K562 treated with DMSO at 1 percent for 24 hours (cell line): ENCODE data around the gene ZNF827. TPM values are rescaled to one million over a fixed set of nuclear protein-coding genes. Genes with fewer than 3 reads are reported as not detected.

Source experiments
- total RNA-seq: library from RNA; unstranded; fragments of 300-600 nt; gene quantifications from 2 replicates; pipeline ENCODE4 v1.2.3, GENCODE V29; 2022; ENCODE audit warnings: low read depth; ENCODE audit not compliant: insufficient read depth

ZNF827 gene, protein sequence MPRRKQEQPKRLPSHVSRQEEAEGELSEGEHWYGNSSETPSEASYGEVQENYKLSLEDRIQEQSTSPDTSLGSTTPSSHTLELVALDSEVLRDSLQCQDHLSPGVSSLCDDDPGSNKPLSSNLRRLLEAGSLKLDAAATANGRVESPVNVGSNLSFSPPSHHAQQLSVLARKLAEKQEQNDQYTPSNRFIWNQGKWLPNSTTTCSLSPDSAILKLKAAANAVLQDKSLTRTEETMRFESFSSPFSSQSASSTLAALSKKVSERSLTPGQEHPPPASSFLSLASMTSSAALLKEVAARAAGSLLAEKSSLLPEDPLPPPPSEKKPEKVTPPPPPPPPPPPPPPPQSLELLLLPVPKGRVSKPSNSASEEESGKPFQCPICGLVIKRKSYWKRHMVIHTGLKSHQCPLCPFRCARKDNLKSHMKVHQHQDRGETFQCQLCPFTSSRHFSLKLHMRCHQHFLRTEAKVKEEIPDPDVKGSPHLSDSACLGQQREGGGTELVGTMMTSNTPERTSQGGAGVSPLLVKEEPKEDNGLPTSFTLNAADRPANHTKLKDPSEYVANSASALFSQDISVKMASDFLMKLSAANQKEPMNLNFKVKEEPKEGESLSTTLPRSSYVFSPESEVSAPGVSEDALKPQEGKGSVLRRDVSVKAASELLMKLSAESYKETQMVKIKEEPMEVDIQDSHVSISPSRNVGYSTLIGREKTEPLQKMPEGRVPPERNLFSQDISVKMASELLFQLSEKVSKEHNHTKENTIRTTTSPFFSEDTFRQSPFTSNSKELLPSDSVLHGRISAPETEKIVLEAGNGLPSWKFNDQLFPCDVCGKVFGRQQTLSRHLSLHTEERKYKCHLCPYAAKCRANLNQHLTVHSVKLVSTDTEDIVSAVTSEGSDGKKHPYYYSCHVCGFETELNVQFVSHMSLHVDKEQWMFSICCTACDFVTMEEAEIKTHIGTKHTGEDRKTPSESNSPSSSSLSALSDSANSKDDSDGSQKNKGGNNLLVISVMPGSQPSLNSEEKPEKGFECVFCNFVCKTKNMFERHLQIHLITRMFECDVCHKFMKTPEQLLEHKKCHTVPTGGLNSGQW
- not detected in 2 replicates for total RNA-seq

DNA sequence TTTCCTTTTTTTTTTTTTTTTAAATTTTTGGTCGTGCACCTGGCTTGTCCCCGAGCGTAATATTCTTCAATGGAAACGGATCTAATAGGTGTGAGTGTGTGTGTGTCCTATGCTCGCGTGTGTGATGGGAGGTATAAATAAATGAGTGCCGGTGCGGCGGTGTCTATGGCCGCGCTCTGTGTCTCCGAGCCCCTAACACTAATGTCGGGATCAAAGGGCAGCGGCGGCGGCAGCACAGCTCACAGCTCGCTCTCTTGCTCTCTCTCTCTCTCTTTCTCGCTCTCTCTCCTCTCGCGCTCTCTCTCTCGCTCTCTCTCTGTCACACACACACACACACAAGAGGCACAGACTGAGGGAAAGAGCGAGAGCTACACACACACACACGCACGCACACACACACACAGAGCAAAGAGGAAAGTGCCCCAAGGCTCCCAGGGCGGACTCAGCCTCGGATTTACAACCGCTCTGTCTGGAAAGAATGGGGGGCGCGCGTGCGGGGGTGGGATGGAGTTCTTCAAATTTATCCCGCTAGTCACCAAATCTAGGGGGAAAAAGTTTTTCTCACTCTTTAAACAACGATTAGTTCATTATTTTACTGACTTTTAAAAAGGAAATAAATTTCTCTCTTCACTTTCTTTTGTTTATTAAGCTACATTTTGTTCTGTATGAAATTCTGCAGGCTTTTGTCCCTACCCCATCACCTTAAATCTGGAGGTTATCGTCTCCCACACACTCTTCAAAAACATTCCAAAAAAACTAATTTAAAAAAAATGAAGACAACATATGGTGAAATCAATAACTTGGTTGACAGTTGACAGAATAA is at the start of gene ZNF827:
TSS of gene ZNF827 (minus strand) at position 206 of the 823 bp plus-strand sequence. CDS start 416 bp downstream, outside the sequence.

Other genes starting within 250 kb of the ZNF827 start
- 32.3 and 33.7 TPM in 2 replicates for gene LSM6, start 236.9 kb upstream of the ZNF827 start, total RNA-seq